Smooth muscle cell of the pulmonary artery (primary cell): Measurements from ENCODE around the gene RANGRF. TPM values are rescaled to one million over a fixed set of nuclear protein-coding genes. Genes with fewer than 3 reads are reported as not detected.

Experiments
- total RNA-seq: library from RNA; depleted of rRNA; stranded (reverse); fragments of >200 nt; gene quantifications from 2 replicates; pipeline ENCODE4 v1.2.3, GENCODE V29; 2014

The RANGRF gene
- total RNA-seq, result 7.9 and 9.4 TPM in 2 replicates

GRCh38 chr17:8288336-8289102 lies at the start of gene RANGRF:
Gene RANGRF (plus strand): TSS chr17:8288670. CDS start chr17:8288789, 119 bp downstream.

GRCh38 chr17:8248751-8249607 lies 39.5 kb upstream of the RANGRF start, which contains the start of gene PFAS:
Gene PFAS (plus strand): TSS chr17:8249289. CDS start chr17:8253938, 4,649 bp downstream.

GRCh38 chr17:8339540-8339939 lies 51.1 kb downstream of the RANGRF start, which contains the start of gene ODF4:
Gene ODF4 (plus strand): TSS chr17:8339840. CDS start chr17:8340052, 212 bp downstream.

Other genes with a start within 250 kb of the RANGRF start
- gene ALOX15B, start 249.6 kb upstream of the RANGRF start, total RNA-seq, result 0.07 and 1.2 TPM in 2 replicates
- not detected in 2 replicates for gene ALOX12B, start 201.0 kb upstream of the RANGRF start, total RNA-seq
- not detected in 2 replicates for gene ALOXE3, start 170.2 kb upstream of the RANGRF start, total RNA-seq
- 0.13 TPM in 1 of 2 replicates, not detected in the other for gene HES7, start 164.6 kb upstream of the RANGRF start, total RNA-seq
- 8.3 and 16.0 TPM in 2 replicates for gene PER1, start 136.3 kb upstream of the RANGRF start, total RNA-seq
- 11.6 and 12.8 TPM in 2 replicates for gene VAMP2, start 125.7 kb upstream of the RANGRF start, total RNA-seq
- 27.2 and 30.0 TPM in 2 replicates for gene TMEM107, start 112.3 kb upstream of the RANGRF start, total RNA-seq
- 5.7 and 7.7 TPM in 2 replicates for gene BORCS6, start 98.5 kb upstream of the RANGRF start, total RNA-seq
- gene AURKB, start 78.1 kb upstream of the RANGRF start, total RNA-seq, result 2.8 and 5.5 TPM in 2 replicates
- gene CTC1, start 40.6 kb upstream of the RANGRF start, total RNA-seq, result 6.8 and 7.9 TPM in 2 replicates
- 14.1 and 27.2 TPM in 2 replicates for gene PFAS, start 39.4 kb upstream of the RANGRF start, total RNA-seq
- gene SLC25A35, start 6.7 kb downstream of the RANGRF start, total RNA-seq, result 0.78 and 1.3 TPM in 2 replicates
- gene ARHGEF15, start 21.6 kb downstream of the RANGRF start, total RNA-seq, result 0.03 and 0.07 TPM in 2 replicates
- not detected in 2 replicates for gene ODF4, start 51.2 kb downstream of the RANGRF start, total RNA-seq
- gene RPL26, start 94.5 kb downstream of the RANGRF start, total RNA-seq, result 1,414 and 1,770 TPM in 2 replicates
- gene RNF222, start 109.2 kb downstream of the RANGRF start, total RNA-seq, result not detected in 2 replicates
- gene NDEL1, start 147.2 kb downstream of the RANGRF start, total RNA-seq, result 56.0 and 57.7 TPM in 2 replicates